ENCODE data around the gene EXOG. TPM values are rescaled to one million over a fixed set of nuclear protein-coding genes. Genes with fewer than 3 reads are reported as not detected.

The EXOG gene
- total RNA-seq, 4 donors from 2014 or later, result 1.4 to 3.9 (median 2.3) TPM

DNA sequence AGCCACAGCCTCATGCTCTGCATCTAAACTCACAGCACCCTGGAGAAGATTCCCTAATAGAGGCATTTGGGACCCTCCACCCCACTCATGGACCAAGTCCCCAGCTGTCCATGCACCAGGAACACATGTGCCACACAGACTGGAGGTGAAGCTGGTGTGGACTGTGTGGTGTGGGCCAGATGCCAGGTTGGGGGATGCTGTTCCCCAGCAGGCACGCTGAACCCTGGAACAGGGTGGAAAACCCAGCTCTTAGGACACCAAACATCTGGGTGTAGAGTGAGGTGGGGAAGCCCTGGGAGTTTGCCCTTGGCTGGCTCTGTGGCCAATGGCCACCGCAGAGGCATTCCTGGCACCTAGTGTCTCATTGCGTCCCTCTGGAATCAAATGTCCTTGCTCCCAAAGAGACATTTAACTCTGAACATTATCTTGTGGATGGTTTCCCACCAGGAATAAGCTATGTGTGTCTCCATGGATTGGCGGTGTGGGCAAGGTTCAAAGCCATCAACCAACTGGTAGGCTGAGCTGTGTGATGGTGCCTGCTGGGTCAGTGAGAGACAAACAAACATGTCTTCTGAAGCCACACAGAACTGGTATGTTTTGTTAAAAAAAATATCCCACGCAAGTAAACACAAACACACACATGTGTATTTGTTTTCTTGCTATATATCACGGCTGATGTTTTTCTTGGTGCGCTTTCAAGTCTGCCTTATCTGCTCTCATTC is 65.0 kb downstream of the EXOG start:
- H3K9me3 ChIP-seq, result no peaks in the 10 kb centered on the region
- H3K4me3 ChIP-seq, result no peak overlapping the region
- no peaks in the 10 kb centered on the region for H3K4me1 ChIP-seq
- H3K27ac ChIP-seq, result no peak overlapping the region
- no peaks in the 10 kb centered on the region for H3K36me3 ChIP-seq
- DNase-seq (ENCODE audit: low spot score in 2 of 2), result no peak
- TF ChIP-seq POLR2AphosphoS5 (IDR thresholded peaks at IDR 0.05) (no peak), POLR2A (IDR thresholded peaks at IDR 0.05) (no peak), EP300 (IDR thresholded peaks at IDR 0.05) (no peak)
- TF ChIP-seq, protein P1, sequence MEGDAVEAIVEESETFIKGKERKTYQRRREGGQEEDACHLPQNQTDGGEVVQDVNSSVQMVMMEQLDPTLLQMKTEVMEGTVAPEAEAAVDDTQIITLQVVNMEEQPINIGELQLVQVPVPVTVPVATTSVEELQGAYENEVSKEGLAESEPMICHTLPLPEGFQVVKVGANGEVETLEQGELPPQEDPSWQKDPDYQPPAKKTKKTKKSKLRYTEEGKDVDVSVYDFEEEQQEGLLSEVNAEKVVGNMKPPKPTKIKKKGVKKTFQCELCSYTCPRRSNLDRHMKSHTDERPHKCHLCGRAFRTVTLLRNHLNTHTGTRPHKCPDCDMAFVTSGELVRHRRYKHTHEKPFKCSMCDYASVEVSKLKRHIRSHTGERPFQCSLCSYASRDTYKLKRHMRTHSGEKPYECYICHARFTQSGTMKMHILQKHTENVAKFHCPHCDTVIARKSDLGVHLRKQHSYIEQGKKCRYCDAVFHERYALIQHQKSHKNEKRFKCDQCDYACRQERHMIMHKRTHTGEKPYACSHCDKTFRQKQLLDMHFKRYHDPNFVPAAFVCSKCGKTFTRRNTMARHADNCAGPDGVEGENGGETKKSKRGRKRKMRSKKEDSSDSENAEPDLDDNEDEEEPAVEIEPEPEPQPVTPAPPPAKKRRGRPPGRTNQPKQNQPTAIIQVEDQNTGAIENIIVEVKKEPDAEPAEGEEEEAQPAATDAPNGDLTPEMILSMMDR (IDR thresholded peaks at IDR 0.05), result no peak
- no peaks in the 10 kb centered on the region for H3K27me3 ChIP-seq
- WGBS, result 95% methylated on average over 5 of the region's 7 CpGs

DNA sequence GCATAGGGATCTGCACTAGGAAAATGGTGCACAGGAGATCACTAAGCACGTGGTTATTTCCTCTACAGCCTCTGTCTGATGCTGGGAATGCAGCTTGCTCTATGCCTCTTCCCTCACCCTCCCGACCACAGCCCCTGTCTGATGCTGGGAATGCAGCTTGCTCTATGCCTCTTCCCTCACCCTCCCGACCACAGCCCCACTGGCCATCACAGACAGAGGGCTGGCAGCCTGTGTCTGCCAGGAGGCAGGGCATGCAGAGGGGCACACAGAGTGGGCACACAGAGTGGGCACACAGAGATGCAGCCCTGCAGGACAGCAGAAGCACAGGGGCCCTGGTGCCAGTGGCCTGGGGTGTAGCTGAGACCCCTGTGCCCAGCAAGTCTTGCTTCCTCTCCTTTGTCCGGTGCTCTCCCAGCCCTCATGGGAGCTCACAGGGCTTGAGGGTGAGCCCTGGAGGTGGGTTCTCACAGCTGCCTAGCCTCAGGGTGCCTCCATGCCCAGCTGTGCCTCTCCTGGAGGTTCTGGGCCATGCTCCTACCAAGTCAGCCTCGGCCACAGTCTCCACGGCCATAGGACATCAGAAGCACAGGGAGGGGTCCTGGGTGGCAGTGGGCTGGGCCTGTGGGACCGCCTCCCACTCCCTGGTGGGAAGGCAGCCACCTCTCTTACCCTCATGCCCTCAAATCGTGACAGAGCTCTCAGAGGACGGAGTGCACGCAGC is 65.8 kb downstream of the EXOG start:
- Histone ChIP-seq H3K36me3 (no peaks in the 10 kb centered on the region), H3K4me1 (no peaks in the 10 kb centered on the region), H3K4me3 (no peak overlapping the region), H3K27me3 (no peaks in the 10 kb centered on the region), H3K9me3 (no peaks in the 10 kb centered on the region), H3K27ac (no peak overlapping the region)
- peak in 1 of 2 donors; percentile 54 for DNase-seq (ENCODE audit: low spot score in 2 of 2)
- WGBS, result 75% methylated on average over 5 of the region's 10 CpGs
- TF ChIP-seq POLR2AphosphoS5 (IDR thresholded peaks at IDR 0.05) (no peak), POLR2A (IDR thresholded peaks at IDR 0.05) (no peak), EP300 (IDR thresholded peaks at IDR 0.05) (no peak)
- TF ChIP-seq, protein P1 (IDR thresholded peaks at IDR 0.05), result no peak

DNA sequence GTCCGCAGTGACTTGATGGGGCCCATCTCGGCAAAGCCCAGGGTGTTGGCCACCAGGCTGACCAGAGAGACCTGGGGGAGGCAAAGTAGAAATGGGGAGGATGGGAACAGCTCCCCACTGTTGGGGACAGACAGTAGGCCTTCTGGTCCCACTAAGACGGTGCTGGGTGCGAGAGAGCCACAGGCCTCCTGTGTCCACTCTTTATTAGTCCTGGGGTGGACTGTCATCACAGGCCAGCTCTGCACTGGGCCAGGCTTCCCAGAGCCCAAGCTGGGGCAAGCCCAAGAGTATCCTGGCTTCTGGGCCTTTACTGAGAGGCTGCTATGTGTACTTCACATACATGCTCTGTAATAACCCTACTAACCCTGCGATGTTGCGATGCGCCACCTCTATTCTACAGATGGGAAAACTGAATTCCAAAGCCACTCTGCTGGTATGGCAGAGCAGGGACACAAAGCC is 66.4 kb downstream of the EXOG start:
- H3K9me3 ChIP-seq, result no peaks in the 10 kb centered on the region
- DNase-seq (ENCODE audit: low spot score in 2 of 2), result peak in 1 of 2 donors; percentile 21
- 100% methylated on average over 5 of the region's 7 CpGs for WGBS
- H3K36me3 ChIP-seq, result no peaks in the 10 kb centered on the region
- H3K4me3 ChIP-seq, result no peak overlapping the region
- no peaks in the 10 kb centered on the region for H3K27me3 ChIP-seq
- no peaks in the 10 kb centered on the region for H3K4me1 ChIP-seq
- no peak overlapping the region for H3K27ac ChIP-seq
- no peak for TF ChIP-seq POLR2AphosphoS5 (IDR thresholded peaks at IDR 0.05)
- TF ChIP-seq, protein P1 (IDR thresholded peaks at IDR 0.05), result no peak
- TF ChIP-seq POLR2A (IDR thresholded peaks at IDR 0.05), result no peak
- TF ChIP-seq EP300 (IDR thresholded peaks at IDR 0.05), result no peak

DNA sequence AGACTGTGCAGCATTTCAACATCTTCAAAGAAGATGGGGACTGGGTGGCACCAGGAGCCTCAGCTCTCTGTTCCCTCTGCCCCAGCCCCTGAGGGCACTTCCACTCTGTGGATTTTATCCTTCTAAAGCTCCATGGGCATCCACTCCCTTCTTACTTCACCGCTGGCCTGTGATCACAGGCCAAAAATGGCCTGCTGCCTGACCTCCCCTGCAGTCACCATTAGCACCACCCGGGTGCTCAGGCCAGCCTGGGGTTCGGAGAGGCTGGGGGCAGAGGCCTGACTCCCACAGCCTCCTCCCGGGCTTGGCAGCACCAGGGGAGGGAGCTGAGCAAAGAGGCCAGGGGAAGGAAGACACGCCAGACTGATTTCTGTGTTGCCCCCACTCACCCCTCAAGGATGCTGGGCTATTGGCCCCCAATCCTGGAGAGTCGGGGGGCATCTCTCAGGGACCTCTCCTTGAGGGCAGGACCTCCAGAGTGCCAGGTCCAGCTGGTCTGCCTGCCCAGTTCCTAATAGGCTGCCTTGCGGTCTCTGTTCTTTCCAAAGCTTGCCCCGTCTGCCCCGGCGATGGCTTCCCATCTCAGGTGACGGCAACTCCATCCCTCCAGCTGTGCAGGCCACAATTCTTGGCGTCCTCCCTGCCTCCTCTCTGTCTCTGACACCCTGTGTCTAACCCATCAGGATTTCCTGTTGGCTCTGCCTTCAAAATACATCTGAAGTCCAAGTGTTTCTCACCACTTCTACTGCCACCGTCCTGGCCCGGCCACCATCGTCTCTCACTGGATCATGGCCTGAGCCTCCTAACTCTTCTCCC is 67.1 kb downstream of the EXOG start:
- WGBS, result 88% methylated on average over 15 of the region's 15 CpGs

More for the DNA sequence above, 67.1 kb downstream of the EXOG start:
- Histone ChIP-seq H3K4me1 (no peaks in the 10 kb centered on the region), H3K36me3 (no peaks in the 10 kb centered on the region), H3K27ac (no peak overlapping the region), H3K4me3 (no peak overlapping the region), H3K27me3 (no peaks in the 10 kb centered on the region), H3K9me3 (no peaks in the 10 kb centered on the region)
- TF ChIP-seq, protein P1 (IDR thresholded peaks at IDR 0.05), result no peak
- TF ChIP-seq EP300 (IDR thresholded peaks at IDR 0.05), result no peak
- TF ChIP-seq POLR2A (IDR thresholded peaks at IDR 0.05), result no peak
- TF ChIP-seq POLR2AphosphoS5 (IDR thresholded peaks at IDR 0.05), result no peak
- DNase-seq (ENCODE audit: low spot score in 2 of 2), result peak in 1 of 2 donors; percentile 70

All from suprapubic skin (tissue), 4 donors.